ENCODE measurements around the gene TMPRSS9. TPM values are rescaled to one million over a fixed set of nuclear protein-coding genes. Genes with fewer than 3 reads are reported as not detected.

The TMPRSS9 gene
- total RNA-seq, 1 donor: 0.10 TPM

GRCh38 chr19:2360833-2361232, 768 bp downstream of the TMPRSS9 start:
- H3K9me3 ChIP-seq (ENCODE audit: low read depth, low read length): no peaks in the 10 kb centered on the region
- no peaks in the 10 kb centered on the region for H3K4me1 ChIP-seq (ENCODE audit: insufficient read depth, low read length)
- no peak overlapping the region for H3K4me3 ChIP-seq (ENCODE audit: low read length)

GRCh38 chr19:2361246-2362045, 1.4 kb downstream of the TMPRSS9 start:
- Histone ChIP-seq H3K27me3 (ENCODE audit: insufficient read depth, low read length) (peaks cover 14% of the 10 kb centered on the region), H3K4me3 (ENCODE audit: low read length) (no peak overlapping the region), H3K4me1 (ENCODE audit: insufficient read depth, low read length) (no peaks in the 10 kb centered on the region), H3K9me3 (ENCODE audit: low read depth, low read length) (no peaks in the 10 kb centered on the region)

More at GRCh38 chr19:2360833-2361232, 768 bp downstream of the TMPRSS9 start:
- H3K27me3 ChIP-seq (ENCODE audit: insufficient read depth, low read length): peaks cover 14% of the 10 kb centered on the region

GRCh38 chr19:2362046-2362969, 2.2 kb downstream of the TMPRSS9 start:
- no peak overlapping the region for H3K4me3 ChIP-seq (ENCODE audit: low read length)

GRCh38 chr19:2362970-2363300, 2.9 kb downstream of the TMPRSS9 start:
- Histone ChIP-seq H3K4me3 (ENCODE audit: low read length) (no peak overlapping the region), H3K9me3 (ENCODE audit: low read depth, low read length) (no peaks in the 10 kb centered on the region), H3K4me1 (ENCODE audit: insufficient read depth, low read length) (no peaks in the 10 kb centered on the region), H3K27me3 (ENCODE audit: insufficient read depth, low read length) (peaks cover 14% of the 10 kb centered on the region)

More at GRCh38 chr19:2362046-2362969, 2.2 kb downstream of the TMPRSS9 start:
- H3K4me1 ChIP-seq (ENCODE audit: insufficient read depth, low read length): no peaks in the 10 kb centered on the region
- no peaks in the 10 kb centered on the region for H3K9me3 ChIP-seq (ENCODE audit: low read depth, low read length)
- peaks cover 14% of the 10 kb centered on the region for H3K27me3 ChIP-seq (ENCODE audit: insufficient read depth, low read length)

GRCh38 chr19:2363419-2363818, 3.4 kb downstream of the TMPRSS9 start:
- Histone ChIP-seq H3K9me3 (ENCODE audit: low read depth, low read length) (no peaks in the 10 kb centered on the region), H3K4me1 (ENCODE audit: insufficient read depth, low read length) (no peaks in the 10 kb centered on the region), H3K4me3 (ENCODE audit: low read length) (no peak overlapping the region), H3K27me3 (ENCODE audit: insufficient read depth, low read length) (peaks cover 14% of the 10 kb centered on the region)

- no peaks in the 10 kb centered on the region for H3K4me1 ChIP-seq (ENCODE audit: insufficient read depth, low read length)
- H3K9me3 ChIP-seq (ENCODE audit: low read depth, low read length): no peaks in the 10 kb centered on the region
- peaks cover 14% of the 10 kb centered on the region for H3K27me3 ChIP-seq (ENCODE audit: insufficient read depth, low read length)
- no peak overlapping the region for H3K4me3 ChIP-seq (ENCODE audit: low read length)
Measured at GRCh38 chr19:2365201-2365970, 5.3 kb downstream of the TMPRSS9 start.

GRCh38 chr19:2371656-2372055, 11.6 kb downstream of the TMPRSS9 start:
- no peaks in the 10 kb centered on the region for H3K27me3 ChIP-seq (ENCODE audit: insufficient read depth, low read length)
- no peaks in the 10 kb centered on the region for H3K4me1 ChIP-seq (ENCODE audit: insufficient read depth, low read length)

GRCh38 chr19:2372076-2372612, 12.1 kb downstream of the TMPRSS9 start:
- Histone ChIP-seq H3K4me3 (ENCODE audit: low read length) (no peak overlapping the region), H3K9me3 (ENCODE audit: low read depth, low read length) (no peaks in the 10 kb centered on the region), H3K27me3 (ENCODE audit: insufficient read depth, low read length) (no peaks in the 10 kb centered on the region)

More at GRCh38 chr19:2371656-2372055, 11.6 kb downstream of the TMPRSS9 start:
- Histone ChIP-seq H3K4me3 (ENCODE audit: low read length) (no peak overlapping the region), H3K9me3 (ENCODE audit: low read depth, low read length) (no peaks in the 10 kb centered on the region)

GRCh38 chr19:2374808-2375207, 14.7 kb downstream of the TMPRSS9 start:
- Histone ChIP-seq H3K27me3 (ENCODE audit: insufficient read depth, low read length) (no peaks in the 10 kb centered on the region), H3K9me3 (ENCODE audit: low read depth, low read length) (no peaks in the 10 kb centered on the region), H3K4me1 (ENCODE audit: insufficient read depth, low read length) (no peaks in the 10 kb centered on the region), H3K4me3 (ENCODE audit: low read length) (no peak overlapping the region)

More at GRCh38 chr19:2372076-2372612, 12.1 kb downstream of the TMPRSS9 start:
- no peaks in the 10 kb centered on the region for H3K4me1 ChIP-seq (ENCODE audit: insufficient read depth, low read length)

- Histone ChIP-seq H3K27me3 (ENCODE audit: insufficient read depth, low read length) (no peaks in the 10 kb centered on the region), H3K4me3 (ENCODE audit: low read length) (no peak overlapping the region), H3K4me1 (ENCODE audit: insufficient read depth, low read length) (no peaks in the 10 kb centered on the region), H3K9me3 (ENCODE audit: low read depth, low read length) (no peaks in the 10 kb centered on the region)
Measured at GRCh38 chr19:2375353-2376121, 15.5 kb downstream of the TMPRSS9 start.

- Histone ChIP-seq H3K27me3 (ENCODE audit: insufficient read depth, low read length) (no peaks in the 10 kb centered on the region), H3K9me3 (ENCODE audit: low read depth, low read length) (no peaks in the 10 kb centered on the region), H3K4me1 (ENCODE audit: insufficient read depth, low read length) (no peaks in the 10 kb centered on the region), H3K4me3 (ENCODE audit: low read length) (no peak overlapping the region)
Measured at GRCh38 chr19:2376784-2377519, 16.9 kb downstream of the TMPRSS9 start.

- H3K4me3 ChIP-seq (ENCODE audit: low read length): no peak overlapping the region
- H3K4me1 ChIP-seq (ENCODE audit: insufficient read depth, low read length): peaks cover 22% of the 10 kb centered on the region
- no peaks in the 10 kb centered on the region for H3K9me3 ChIP-seq (ENCODE audit: low read depth, low read length)
- H3K27me3 ChIP-seq (ENCODE audit: insufficient read depth, low read length): no peaks in the 10 kb centered on the region
Measured at GRCh38 chr19:2380567-2380966, 20.5 kb downstream of the TMPRSS9 start.

- Histone ChIP-seq H3K4me1 (ENCODE audit: insufficient read depth, low read length) (peaks cover 22% of the 10 kb centered on the region), H3K9me3 (ENCODE audit: low read depth, low read length) (no peaks in the 10 kb centered on the region), H3K27me3 (ENCODE audit: insufficient read depth, low read length) (no peaks in the 10 kb centered on the region), H3K4me3 (ENCODE audit: low read length) (no peak overlapping the region)
Measured at GRCh38 chr19:2381148-2381820, 21.2 kb downstream of the TMPRSS9 start.
